ENCODE measurements around the gene RTN4RL1.

The RTN4RL1 gene

GRCh38 chr17:1972487-1973160, 52.5 kb downstream of the RTN4RL1 start:
- no peak for DNase-seq

GRCh38 chr17:1970843-1971384, 54.2 kb downstream of the RTN4RL1 start:
- no peak for DNase-seq

- no peak for DNase-seq
Measured at GRCh38 chr17:1969712-1970111, 55.4 kb downstream of the RTN4RL1 start.

- no peak for DNase-seq
Measured at GRCh38 chr17:1967213-1967612, 57.9 kb downstream of the RTN4RL1 start.

- DNase-seq = no peak
Measured at GRCh38 chr17:1966274-1967086, 58.7 kb downstream of the RTN4RL1 start.

- no peak for DNase-seq
Measured at GRCh38 chr17:1965556-1966273, 59.4 kb downstream of the RTN4RL1 start.

GRCh38 chr17:1963250-1963649, 61.9 kb downstream of the RTN4RL1 start:
- DNase-seq = no peak

GRCh38 chr17:1961189-1961588, 63.9 kb downstream of the RTN4RL1 start:
- no peak for DNase-seq

- no peak for DNase-seq
Measured at GRCh38 chr17:1960545-1960912, 64.6 kb downstream of the RTN4RL1 start.

- DNase-seq = no peak
Measured at GRCh38 chr17:1959871-1960544, 65.1 kb downstream of the RTN4RL1 start.

GRCh38 chr17:1958134-1958881, 66.8 kb downstream of the RTN4RL1 start:
- DNase-seq = no peak

GRCh38 chr17:1957037-1957436, 68.1 kb downstream of the RTN4RL1 start:
- DNase-seq = peak; percentile 24

GRCh38 chr17:1956134-1956533, 69.0 kb downstream of the RTN4RL1 start:
- DNase-seq = no peak

- DNase-seq = no peak
Measured at GRCh38 chr17:1953831-1954230, 71.3 kb downstream of the RTN4RL1 start.

GRCh38 chr17:1951920-1952319, 73.2 kb downstream of the RTN4RL1 start:
- DNase-seq = peak; percentile 22

- no peak for DNase-seq
Measured at GRCh38 chr17:1949754-1950153, 75.4 kb downstream of the RTN4RL1 start.

- DNase-seq = no peak
Measured at GRCh38 chr17:1948517-1948825, 76.7 kb downstream of the RTN4RL1 start.

GRCh38 chr17:1947743-1948516, 77.2 kb downstream of the RTN4RL1 start:
- no peak for DNase-seq

GRCh38 chr17:1947229-1947742, 77.8 kb downstream of the RTN4RL1 start:
- no peak for DNase-seq

GRCh38 chr17:1946021-1946932, 78.9 kb downstream of the RTN4RL1 start:
- DNase-seq = no peak

Measured in DMS53 (cell line).